ENCODE data around the gene KIRREL3.

Gene KIRREL3

DNA sequence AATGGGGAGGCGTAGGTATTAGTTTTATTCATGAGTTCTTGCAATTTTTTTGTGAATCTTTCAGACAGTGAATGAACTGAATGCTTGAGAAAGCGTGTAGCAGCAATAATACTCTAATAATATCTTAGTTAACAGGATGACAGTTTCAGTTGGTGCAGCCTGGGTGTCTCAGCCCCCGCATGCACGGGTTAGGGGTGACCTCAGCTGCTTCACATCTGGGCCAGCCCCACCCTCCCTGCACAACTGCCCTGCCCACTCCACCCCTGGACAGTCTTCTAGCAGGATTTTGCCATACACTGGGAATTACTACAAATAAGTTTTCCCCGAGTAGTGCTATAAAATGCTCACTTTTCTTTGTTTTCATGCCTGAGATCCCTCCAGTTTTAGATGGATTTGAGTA lies 561.9 kb downstream of the KIRREL3 start:
- DNase-seq (ENCODE audit: low spot score), result peak; percentile 43

DNA sequence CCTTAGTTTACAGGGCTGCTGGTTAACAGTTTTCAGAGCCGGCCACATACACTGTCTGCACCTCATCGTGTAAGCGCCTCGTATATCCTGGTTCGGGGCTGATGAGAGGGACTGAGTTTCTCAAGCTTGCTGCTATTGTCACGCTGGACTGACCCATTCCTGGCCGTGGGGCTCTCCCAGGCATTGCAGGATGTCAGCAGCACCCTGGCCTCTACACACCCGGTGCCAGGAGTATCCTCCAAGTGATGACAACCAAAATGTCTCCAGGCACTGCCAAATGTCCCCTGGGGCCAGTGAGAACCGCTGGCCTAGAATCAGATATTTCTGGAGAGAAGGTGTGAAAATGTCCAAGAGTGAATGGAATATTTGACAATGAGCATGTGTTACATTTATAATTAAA lies 562.3 kb downstream of the KIRREL3 start:
- DNase-seq (ENCODE audit: low spot score), result no peak

GRCh38 chr11:126437731-126438130 lies 562.8 kb downstream of the KIRREL3 start:
- DNase-seq (ENCODE audit: low spot score), result no peak

DNA sequence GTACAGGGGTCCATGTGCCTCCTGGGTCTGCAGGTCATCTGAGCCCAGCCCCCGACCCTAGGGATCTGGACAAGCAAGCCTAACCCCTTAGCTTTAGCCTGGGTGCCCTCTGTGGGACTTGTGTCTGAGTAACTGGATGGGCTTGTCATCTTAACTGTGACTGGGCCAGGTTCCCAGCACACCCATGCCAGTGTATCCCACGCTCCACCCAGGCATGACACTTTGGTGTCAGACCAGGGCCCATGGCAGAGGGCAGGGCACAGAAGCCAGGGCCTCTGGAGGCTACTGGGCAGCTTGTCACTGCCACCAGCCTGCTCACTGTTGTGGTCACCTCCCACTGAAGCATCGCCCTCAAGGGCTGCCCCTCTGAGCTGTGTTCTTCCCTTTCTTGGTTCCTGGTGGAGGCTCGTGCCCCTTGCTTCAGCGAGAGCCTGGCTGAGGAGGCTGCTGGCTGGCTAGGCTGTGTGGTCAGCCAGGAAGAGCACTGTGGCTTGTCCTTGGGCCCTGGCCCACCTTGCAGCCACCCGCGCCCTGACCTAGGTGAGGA lies 564.3 kb downstream of the KIRREL3 start:
- DNase-seq (ENCODE audit: low spot score), result no peak

- no peak for DNase-seq (ENCODE audit: low spot score)
These were observed 565.6 kb downstream of the KIRREL3 start for GRCh38 chr11:126434950-126435335.

GRCh38 chr11:126433989-126434949 lies 566.3 kb downstream of the KIRREL3 start:
- no peak for DNase-seq (ENCODE audit: low spot score)

GRCh38 chr11:126433244-126433846 lies 567.2 kb downstream of the KIRREL3 start:
- DNase-seq (ENCODE audit: low spot score), result no peak

DNA sequence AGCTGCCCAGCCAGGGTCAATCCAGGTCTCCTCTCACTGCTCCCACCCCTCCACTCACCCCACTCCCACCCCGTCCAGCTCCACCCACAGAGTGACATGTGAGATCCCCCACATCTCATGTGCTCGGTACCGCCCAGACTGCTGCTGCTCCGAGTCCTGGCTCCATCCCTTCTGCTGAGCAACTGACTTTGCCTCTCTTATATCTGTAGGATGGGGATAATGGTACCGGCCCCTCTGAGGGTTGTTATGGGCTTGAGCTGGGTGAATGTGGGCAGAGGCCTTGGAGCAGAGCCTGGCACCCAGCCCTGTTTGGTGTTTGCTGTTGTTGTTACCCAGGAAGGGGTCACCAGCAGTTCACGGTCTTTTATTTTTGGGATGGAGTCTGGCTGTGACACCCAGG lies 568.0 kb downstream of the KIRREL3 start:
- no peak for DNase-seq (ENCODE audit: low spot score)

- peak; percentile 32 for DNase-seq (ENCODE audit: low spot score)
These were observed 568.5 kb downstream of the KIRREL3 start for GRCh38 chr11:126432065-126432461.

- peak; percentile 96 for DNase-seq (ENCODE audit: low spot score)
These were observed 569.0 kb downstream of the KIRREL3 start for GRCh38 chr11:126431401-126432064.

GRCh38 chr11:126430581-126431335 lies 569.8 kb downstream of the KIRREL3 start:
- DNase-seq (ENCODE audit: low spot score), result no peak

GRCh38 chr11:126426820-126427749 lies 573.5 kb downstream of the KIRREL3 start:
- DNase-seq (ENCODE audit: low spot score), result no peak

DNA sequence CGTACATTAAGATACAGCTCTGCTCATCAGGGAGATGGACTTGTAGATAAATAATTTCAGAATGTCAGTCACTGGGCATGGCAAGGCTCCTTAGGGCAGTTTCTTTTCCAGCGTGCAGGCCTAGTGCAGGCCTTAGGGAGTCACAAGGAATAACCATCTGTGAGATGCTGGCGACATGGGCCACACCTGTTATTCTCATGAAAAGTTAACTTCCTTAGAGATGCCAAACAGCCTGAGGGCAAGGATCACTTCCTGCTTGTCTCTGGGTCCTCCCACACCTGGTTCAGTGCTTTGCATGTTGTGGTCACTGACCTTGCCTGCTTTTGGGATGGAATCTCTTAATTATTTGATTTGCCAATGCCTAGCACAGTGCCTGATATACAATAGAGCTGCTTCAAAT lies 574.5 kb downstream of the KIRREL3 start:
- DNase-seq (ENCODE audit: low spot score), result no peak

GRCh38 chr11:126424471-126425039 lies 576.0 kb downstream of the KIRREL3 start:
- no peak for DNase-seq (ENCODE audit: low spot score)

- DNase-seq (ENCODE audit: low spot score), result no peak
These were observed 576.8 kb downstream of the KIRREL3 start for GRCh38 chr11:126423743-126424142.

DNA sequence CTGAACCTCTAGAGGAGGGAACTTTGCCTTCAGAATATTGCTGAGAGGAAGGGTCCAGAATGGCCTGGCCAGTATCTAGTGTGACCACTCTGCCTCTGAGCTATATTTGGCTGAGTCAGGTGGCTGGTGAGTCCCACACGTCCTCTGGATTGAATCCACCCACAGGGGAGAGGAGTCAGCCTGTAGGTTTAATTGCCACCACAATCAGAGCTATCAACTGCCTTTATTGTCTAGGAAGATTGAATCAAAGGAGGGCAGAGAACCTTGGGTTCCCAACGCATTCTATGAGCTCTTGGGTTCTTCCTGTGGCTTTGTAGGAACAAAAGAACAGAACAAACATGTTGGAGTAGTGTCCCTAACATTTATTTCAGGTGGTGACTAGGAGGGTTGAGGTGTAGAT lies 577.4 kb downstream of the KIRREL3 start:
- DNase-seq (ENCODE audit: low spot score), result no peak

- DNase-seq (ENCODE audit: low spot score), result no peak
These were observed 578.1 kb downstream of the KIRREL3 start for GRCh38 chr11:126422446-126422845.

GRCh38 chr11:126421271-126421671 lies 579.3 kb downstream of the KIRREL3 start:
- no peak for DNase-seq (ENCODE audit: low spot score)

- no peak for DNase-seq (ENCODE audit: low spot score)
These were observed 579.8 kb downstream of the KIRREL3 start for GRCh38 chr11:126420698-126421256.

All from GM03348 (cell line).